Right lobe of liver (tissue), 6 donors: ENCODE results near the gene AKR1C2. TPM values are rescaled to one million over a fixed set of nuclear protein-coding genes. Genes with fewer than 3 reads are reported as not detected.
"Not testable (repeated sequence)": the region's sequence is repeated elsewhere in the genome, so short reads cannot be mapped to it uniquely, and the experiment has no call there.

ENCODE experiments used
- ATAC-seq, 4 donors: fragments of 200-7000 bp; cut with Tn5 transposase; one replicate each; pipeline ENCODE4 v1.9.1; 2020; ENCODE audit warnings: mild to moderate bottlenecking in 4 of 4, moderate library complexity in 4 of 4
- DNase-seq, 3 donors: peaks; one replicate each; pipeline ENCODE4 v3.0.0-alpha.2; 2020
- H3K27ac ChIP-seq, 3 donors: fragments of 200-600 bp; one replicate each; pipeline ENCODE4 v1.8.0; 2022
- H3K27me3 ChIP-seq, 2 donors: fragments of 200-600 bp; one replicate each; pipeline ENCODE4 v1.8.0; 2022
- H3K36me3 ChIP-seq, 4 donors: fragments of 200-600 bp; sonication (generic) in 1 of 4; one replicate each; pipeline versions ENCODE4 v1.5.1 to v1.8.0; 2017 to 2022; ENCODE audit warnings: control low read depth in 1 of 4
- H3K4me1 ChIP-seq, 4 donors: fragments of 200-600 bp; sonication (generic) in 1 of 4; one replicate each; pipeline versions ENCODE4 v1.5.1 to v1.8.0; 2017 to 2022; ENCODE audit warnings: control low read depth in 1 of 4
- H3K4me3 ChIP-seq, 3 donors: fragments of 200-600 bp; one replicate each; pipeline ENCODE4 v1.8.0; 2022
- H3K9me3 ChIP-seq, 4 donors: fragments of 200-600 bp; sonication (generic) in 1 of 4; one replicate each; pipeline versions ENCODE4 v1.5.1 to v1.8.0; 2017 to 2022; ENCODE audit warnings: control low read depth in 1 of 4
- CTCF ChIP-seq, 4 donors: fragments of 200-600 bp in 3 of 4; fragments of 450-650 bp in 1 of 4; IDR thresholded peaks; one replicate each; pipeline versions ENCODE4 v1.5.1 to v1.8.0; 2016 to 2022; ENCODE audit warnings: antibody characterized with exemption in 4 of 4, mild to moderate bottlenecking in 2 of 4
- POLR2A ChIP-seq: fragments of 450-650 bp; IDR thresholded peaks from one replicate; pipeline ENCODE4 v1.6.1; 2017; ENCODE audit warnings: antibody characterized with exemption, mild to moderate bottlenecking
- WGBS: methylation state at CpG from one replicate; pipeline ENCODE4 v1.1.6; 2018; ENCODE audit warnings: low coverage, low lambda C conversion rate; ENCODE audit not compliant: insufficient coverage; ENCODE audit errors: missing lambda C conversion rate; 5-methylcytosine and 5-hydroxymethylcytosine counted together
- intact Hi-C, 2 donors: fragments of 100-400 bp; cut with DNase I; formaldehyde crosslinking; loops; one replicate each; pipeline versions ENCODE4 v1.11.2 to v1.14.1; 2022
- total RNA-seq, 6 experiments: library from RNA; depleted of rRNA in 2 of 6; stranded (reverse); fragments of >200 nt in 2 of 6; fragmentation: NEBNext Ultra II Directional in 3 of 6; extraction: Animal tissue kit (Norgen Biotek cat#: 25700) in 3 of 6; gene quantifications; one replicate each; pipeline versions ENCODE4 v1.1.0 to v1.2.4, GENCODE V29; 2016 to 2023
- donor health status: DM: no; HTN: yes; CAD: no.
- donor health status: DM: no; HTN: no; CAD: no.
- donor health status: DM: no; HTN: no; CAD: no.
- donor health status: DM: no; HTN: yes; CAD: no.
- donor health status: DM: no; HTN: yes; CAD: no.

The AKR1C2 gene
- total RNA-seq, 6 experiments from 2014 or later, result 203 to 2,018 (median 421) TPM

GRCh38 chr10:5036511-5036910, 32.9 kb upstream of the AKR1C2 start:
- no peak for DNase-seq
- H3K4me1 ChIP-seq, result peaks cover 0 to 26% (median 1%) of the 10 kb centered on the region in 4 donors
- no peaks in the 10 kb centered on the region for H3K36me3 ChIP-seq
- H3K9me3 ChIP-seq, result no peaks in the 10 kb centered on the region
- H3K27ac ChIP-seq, result no peak overlapping the region
- WGBS, result 15% methylated on average over 2 of the region's 2 CpGs
- H3K4me3 ChIP-seq, result no peak overlapping the region
- TF ChIP-seq POLR2A, result no peak
- TF ChIP-seq CTCF (IDR thresholded peaks at IDR 0.05), result no peak
- H3K27me3 ChIP-seq, result no peaks in the 10 kb centered on the region
- intact Hi-C loops, result no loop called here
- ATAC-seq, result no peak

GRCh38 chr10:5035356-5035755, 31.7 kb upstream of the AKR1C2 start:
- TF ChIP-seq POLR2A (no peak), CTCF (IDR thresholded peaks at IDR 0.05) (no peak)
- no peaks in the 10 kb centered on the region for H3K27me3 ChIP-seq
- DNase-seq (no peak), ATAC-seq (no peak)
- no peaks in the 10 kb centered on the region for H3K9me3 ChIP-seq
- H3K36me3 ChIP-seq, result no peaks in the 10 kb centered on the region
- no peak overlapping the region for H3K27ac ChIP-seq
- 98% methylated on average over 9 of the region's 10 CpGs for WGBS
- peaks cover 0 to 15% (median 0%) of the 10 kb centered on the region in 4 donors for H3K4me1 ChIP-seq
- intact Hi-C loops, result no loop called here
- no peak overlapping the region for H3K4me3 ChIP-seq

- no peaks in the 10 kb centered on the region for H3K36me3 ChIP-seq
- TF ChIP-seq CTCF (IDR thresholded peaks at IDR 0.05), result no peak
- no peaks in the 10 kb centered on the region for H3K27me3 ChIP-seq
- no peak for DNase-seq
- no peaks in the 10 kb centered on the region for H3K9me3 ChIP-seq
- no peak overlapping the region for H3K27ac ChIP-seq
- intact Hi-C loops, result no loop called here
- H3K4me3 ChIP-seq, result no peak overlapping the region
- peaks cover 0 to 12% (median 0%) of the 10 kb centered on the region in 4 donors for H3K4me1 ChIP-seq
- no peak for ATAC-seq
Measured at GRCh38 chr10:5034588-5034987, 30.9 kb upstream of the AKR1C2 start.

GRCh38 chr10:5033061-5033778, 29.6 kb upstream of the AKR1C2 start:
- H3K4me3 ChIP-seq, result no peak overlapping the region
- peak in 2 of 4 donors; percentile 23 to 87 for ATAC-seq
- no peaks in the 10 kb centered on the region for H3K36me3 ChIP-seq
- WGBS, result 50% methylated on average over 2 of the region's 2 CpGs
- DNase-seq, result no peak
- no peaks in the 10 kb centered on the region for H3K27me3 ChIP-seq
- TF ChIP-seq CTCF (IDR thresholded peaks at IDR 0.05), result no peak
- TF ChIP-seq POLR2A, result no peak
- intact Hi-C loops, result no loop called here
- H3K27ac ChIP-seq, result no peak overlapping the region
- peaks cover 0 to 5% (median 0%) of the 10 kb centered on the region in 4 donors for H3K4me1 ChIP-seq
- H3K9me3 ChIP-seq, result no peaks in the 10 kb centered on the region

GRCh38 chr10:5032444-5032843, 28.8 kb upstream of the AKR1C2 start:
- ATAC-seq, H3K4me3 ChIP-seq, H3K36me3 ChIP-seq, H3K9me3 ChIP-seq, intact Hi-C loops, DNase-seq, H3K27ac ChIP-seq, H3K4me1 ChIP-seq, H3K27me3 ChIP-seq: not testable (repeated sequence)
- WGBS, result no CpG with 5 or more reads among the region's 22 CpGs

GRCh38 chr10:5031588-5031987, 27.9 kb upstream of the AKR1C2 start:
- H3K27me3 ChIP-seq, H3K4me3 ChIP-seq, ATAC-seq, intact Hi-C loops, H3K36me3 ChIP-seq, H3K9me3 ChIP-seq, DNase-seq, H3K4me1 ChIP-seq, H3K27ac ChIP-seq: not testable (repeated sequence)
- WGBS, result 20% methylated on average over 1 of the region's 4 CpGs
